Activated CD8-positive, alpha-beta memory T cell treated with anti-CD3 and anti-CD28 coated beads, Interleukin-2, amount 50 U/mL, for 4 hours (primary cell): ENCODE data around the gene ZNF467.

Experiments used
- DNase-seq: peaks from one replicate; pipeline ENCODE4 v3.0.0-alpha.2; 2020

Gene ZNF467

GRCh38 chr7:149804106-149804505, 30.7 kb upstream of the ZNF467 start:
- no peak for DNase-seq

DNA sequence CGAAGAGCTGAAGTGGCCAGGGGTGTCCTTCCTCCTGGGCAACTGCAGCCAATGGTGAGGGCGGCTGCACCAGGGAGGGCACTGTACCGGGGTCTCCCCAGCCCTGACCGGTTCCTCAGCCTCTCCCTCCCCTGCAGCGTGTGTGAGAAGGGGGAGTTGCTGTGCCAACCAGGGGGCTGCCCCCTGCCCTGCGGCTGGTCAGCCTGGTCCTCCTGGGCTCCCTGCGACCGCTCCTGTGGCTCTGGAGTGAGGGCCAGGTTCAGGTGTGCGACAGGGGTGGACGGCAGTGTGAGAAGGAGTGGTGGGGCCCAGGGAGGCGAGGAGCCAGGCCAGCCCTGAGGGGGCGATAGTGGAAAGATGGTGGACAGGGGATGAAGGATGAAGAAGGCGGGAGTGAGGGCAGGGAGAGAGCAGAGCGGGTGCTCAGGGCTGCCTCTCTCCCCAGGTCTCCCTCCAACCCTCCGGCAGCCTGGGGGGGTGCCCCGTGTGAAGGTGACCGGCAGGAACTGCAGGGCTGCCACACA, 30.2 kb upstream of the ZNF467 start:
- DNase-seq, result no peak

GRCh38 chr7:149802966-149803365, 29.6 kb upstream of the ZNF467 start:
- DNase-seq, result no peak

DNA sequence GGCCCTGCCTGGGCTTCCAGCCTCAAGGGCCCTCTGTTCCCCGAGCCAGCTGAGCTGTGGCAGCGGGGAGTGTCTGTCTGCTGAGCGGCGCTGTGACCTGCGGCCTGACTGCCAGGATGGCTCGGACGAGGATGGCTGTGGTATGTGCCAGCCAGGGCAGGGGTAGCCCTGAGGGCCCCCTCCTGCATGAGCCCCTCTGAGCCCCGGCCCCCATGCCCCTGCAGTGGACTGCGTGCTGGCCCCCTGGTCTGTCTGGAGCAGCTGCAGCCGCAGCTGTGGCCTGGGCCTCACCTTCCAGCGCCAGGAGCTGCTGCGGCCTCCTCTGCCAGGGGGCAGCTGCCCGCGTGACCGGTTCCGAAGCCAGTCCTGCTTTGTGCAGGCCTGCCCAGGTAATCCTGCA, 28.4 kb upstream of the ZNF467 start:
- no peak for DNase-seq

DNA sequence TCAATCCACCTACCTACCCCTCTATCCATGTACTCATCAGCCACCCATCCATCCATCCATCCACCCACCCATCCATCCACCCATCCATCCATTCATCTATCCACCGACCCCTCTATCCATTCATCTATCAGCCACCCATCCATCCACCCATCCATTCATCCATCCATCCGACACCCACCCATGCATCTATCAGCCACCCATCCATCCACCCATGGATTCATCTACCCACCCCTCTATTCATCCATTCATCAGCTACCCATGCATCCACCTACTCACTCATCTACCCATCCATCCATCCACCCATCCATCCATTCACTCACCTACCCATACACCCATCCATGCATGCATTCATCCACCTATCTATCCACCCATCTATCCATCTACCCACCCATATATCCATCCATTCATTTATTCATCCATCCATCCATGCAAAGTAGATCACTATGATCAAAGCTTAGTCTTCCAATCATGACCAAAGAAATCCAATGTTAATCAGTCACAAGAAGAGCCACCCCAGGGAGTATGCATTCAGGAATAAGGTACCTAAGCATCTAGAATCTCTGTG, 27.7 kb upstream of the ZNF467 start:
- no peak for DNase-seq

GRCh38 chr7:149800169-149800555, 26.8 kb upstream of the ZNF467 start:
- DNase-seq, result no peak

DNA sequence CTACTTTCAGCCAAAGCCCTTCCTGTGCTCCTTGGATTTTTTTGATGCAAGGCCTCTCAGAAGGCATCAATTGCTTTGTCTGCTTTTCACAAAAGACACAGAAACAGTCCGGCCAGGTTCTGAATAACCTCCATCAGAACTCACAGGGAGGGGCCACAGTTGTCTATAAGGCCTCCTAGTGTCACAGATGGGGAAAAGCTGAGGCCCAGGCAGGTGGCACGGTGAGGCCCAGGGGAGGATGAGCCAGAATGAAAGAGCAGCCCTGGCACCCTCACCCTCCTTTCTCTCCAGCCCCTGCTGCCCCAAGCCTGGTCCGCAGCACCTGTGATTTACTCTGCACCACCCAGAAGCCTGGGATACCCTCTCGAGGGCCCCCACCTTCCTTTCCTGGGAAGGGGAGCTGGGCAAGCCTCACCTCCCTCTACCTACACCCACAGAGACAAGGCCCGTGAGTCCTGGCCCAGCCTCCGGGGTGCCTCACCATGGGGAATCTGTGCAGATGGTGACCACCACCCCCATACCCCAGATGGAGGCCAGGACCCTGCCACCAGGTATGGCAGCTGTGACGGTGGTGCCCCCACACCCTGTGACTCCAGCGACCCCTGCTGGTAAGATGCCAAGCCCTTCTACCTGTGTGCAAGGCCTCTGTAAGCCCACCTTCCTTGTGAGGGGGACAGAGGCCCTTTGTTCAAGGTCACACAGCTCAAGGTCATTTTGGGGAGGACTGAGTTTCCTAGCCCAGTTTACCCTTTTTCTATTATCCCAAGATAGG, 26.2 kb upstream of the ZNF467 start:
- peak; percentile 66 for DNase-seq

DNA sequence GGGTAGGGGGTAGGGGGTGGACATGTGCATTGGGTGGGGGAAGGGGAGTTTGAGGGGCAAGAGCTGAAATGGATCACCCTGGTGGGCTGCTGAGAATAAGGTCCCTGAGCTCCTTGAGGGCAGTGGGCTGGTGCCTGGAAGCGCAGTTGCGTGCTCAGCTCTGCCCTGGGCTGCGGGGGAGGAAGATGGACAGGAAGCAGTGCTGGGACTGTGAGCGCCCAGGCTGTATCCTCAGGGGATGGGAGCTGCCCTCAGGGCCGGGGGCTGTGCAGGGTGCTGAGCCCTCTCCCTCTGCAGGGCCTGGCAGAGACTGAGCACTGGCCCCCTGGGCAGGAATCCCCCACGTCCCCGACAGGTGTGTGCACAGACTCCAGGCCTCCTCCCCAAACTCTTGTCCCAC, 24.4 kb upstream of the ZNF467 start:
- no peak for DNase-seq

- DNase-seq, result no peak
These were observed 23.0 kb upstream of the ZNF467 start for GRCh38 chr7:149796287-149796860.

DNA sequence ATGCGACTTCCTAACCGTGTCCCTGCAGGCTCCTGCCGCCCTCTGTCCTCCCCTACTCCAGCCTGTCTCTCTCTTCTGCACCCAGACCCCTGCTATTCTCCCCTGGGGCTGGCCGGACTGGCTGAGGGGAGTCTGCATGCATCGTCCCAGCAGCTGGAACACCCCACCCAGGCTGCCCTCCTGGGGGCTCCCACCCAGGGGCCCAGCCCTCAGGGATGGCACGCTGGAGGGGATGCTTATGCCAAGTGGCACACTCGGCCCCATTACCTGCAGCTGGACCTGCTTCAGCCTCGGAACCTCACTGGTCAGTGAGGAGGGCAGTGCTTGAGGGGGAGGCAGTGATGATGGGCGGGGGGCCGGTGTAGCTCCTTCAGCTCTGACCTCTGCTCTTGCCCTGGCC, 21.7 kb upstream of the ZNF467 start:
- DNase-seq, result no peak

DNA sequence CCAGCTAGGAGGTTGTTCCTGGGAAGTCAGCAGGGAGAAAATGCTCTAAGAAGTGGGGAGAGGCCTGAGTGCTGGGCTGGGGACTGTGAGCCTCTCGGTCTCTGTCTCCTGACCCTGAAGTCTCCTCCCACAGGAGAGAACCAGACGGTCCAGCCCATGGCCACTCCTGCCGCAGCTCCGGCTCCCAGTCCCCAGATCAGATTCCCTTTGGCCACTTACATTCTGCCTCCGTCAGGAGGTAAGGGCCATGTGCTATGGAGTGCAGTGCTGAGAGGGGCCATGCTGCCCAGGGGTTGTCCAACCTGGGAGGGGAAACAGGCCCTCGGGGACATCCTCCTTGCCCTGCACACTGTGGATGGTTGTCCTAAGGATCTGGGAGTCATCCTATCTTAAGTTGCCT, 21.3 kb upstream of the ZNF467 start:
- DNase-seq, result no peak

GRCh38 chr7:149793261-149793660, 19.9 kb upstream of the ZNF467 start:
- DNase-seq, result no peak

GRCh38 chr7:149792220-149792595, 18.8 kb upstream of the ZNF467 start:
- DNase-seq, result no peak

DNA sequence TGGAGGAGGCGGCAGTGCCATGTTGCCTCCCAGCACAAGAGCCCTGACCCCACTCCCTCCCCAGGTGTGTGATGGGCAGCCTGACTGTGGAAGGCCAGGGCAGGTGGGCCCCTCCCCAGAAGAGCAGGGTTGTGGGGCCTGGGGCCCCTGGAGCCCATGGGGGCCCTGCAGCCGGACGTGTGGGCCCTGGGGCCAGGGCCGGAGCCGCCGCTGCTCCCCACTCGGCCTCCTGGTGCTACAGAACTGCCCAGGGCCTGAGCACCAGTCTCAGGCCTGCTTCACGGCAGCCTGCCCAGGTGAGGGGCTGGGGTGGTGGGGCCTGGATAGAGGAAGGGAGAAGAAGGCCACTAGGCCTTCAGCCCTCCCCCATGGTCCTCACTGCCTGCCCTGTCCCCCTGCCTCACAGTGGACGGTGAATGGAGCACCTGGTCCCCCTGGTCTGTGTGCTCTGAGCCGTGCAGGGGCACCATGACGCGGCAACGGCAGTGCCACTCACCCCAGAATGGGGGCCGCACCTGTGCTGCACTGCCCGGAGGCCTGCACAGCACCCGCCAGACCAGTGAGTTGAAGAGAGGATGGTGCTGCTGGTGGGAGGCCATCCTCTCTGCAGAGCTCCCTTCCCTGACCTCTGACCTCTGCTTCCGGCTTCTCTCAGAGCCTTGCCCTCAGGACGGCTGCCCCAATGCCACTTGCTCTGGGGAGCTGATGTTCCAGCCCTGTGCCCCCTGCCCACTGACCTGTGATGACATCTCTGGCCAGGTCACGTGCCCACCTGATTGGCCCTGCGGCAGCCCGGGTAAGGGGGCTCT, 18.2 kb upstream of the ZNF467 start:
- DNase-seq, result no peak

- DNase-seq, result no peak
These were observed 17.5 kb upstream of the ZNF467 start for GRCh38 chr7:149790754-149791360.

GRCh38 chr7:149790146-149790548, 16.8 kb upstream of the ZNF467 start:
- DNase-seq, result no peak

DNA sequence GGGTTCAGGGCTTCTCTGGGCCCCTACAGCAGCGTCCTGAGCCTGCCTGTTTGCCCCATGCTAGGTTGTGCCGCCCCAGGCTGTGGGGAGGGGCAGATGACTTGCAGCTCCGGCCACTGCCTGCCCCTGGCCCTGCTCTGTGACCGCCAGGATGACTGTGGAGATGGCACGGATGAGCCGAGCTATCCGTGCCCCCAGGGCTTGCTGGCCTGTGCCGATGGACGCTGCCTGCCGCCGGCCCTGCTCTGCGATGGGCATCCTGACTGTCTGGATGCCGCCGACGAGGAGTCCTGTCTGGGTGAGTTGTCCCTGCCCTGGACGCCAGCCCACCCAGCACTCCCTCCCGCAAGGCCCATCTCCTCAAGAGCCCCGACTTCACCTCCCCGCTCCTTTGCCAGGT, 15.7 kb upstream of the ZNF467 start:
- DNase-seq, result no peak

GRCh38 chr7:149788300-149788851, 15.0 kb upstream of the ZNF467 start:
- no peak for DNase-seq

DNA sequence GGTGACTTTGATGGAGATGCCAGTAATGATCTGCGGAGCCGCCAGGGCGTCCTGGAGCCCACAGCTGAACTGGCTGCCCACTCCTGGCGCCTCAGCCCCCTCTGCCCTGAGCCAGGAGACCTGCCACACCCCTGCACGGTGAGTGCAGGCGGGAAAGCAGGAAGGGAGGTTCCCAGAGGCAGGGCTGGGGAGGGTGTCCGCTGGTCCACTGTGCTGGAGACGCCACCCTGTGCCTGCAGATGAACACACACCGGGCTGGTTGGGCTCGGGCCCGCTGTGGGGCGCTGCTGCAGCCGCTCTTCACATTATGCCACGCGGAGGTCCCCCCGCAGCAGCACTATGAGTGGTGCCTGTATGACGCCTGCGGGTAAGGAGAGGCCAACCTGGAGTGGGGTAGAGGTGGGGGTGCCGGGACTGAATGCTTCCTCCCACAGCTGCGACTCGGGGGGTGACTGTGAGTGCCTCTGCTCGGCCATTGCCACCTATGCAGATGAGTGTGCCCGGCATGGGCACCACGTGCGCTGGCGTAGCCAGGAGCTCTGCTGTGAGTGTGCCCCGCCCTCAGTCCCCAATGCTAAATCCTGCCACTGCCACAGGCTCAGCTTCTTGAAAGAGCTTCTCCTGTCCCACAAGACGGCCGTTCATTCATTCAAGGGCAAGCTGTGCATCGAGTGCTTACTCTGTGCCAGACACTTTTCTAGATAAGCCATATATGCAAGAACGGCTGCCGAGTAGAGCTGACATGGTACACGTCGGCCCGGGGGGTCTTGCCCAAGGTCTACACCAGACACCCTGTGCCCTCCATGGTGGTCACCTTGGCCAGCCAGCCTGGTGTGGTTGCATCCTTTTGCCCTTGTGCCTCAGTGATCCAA, 14.3 kb upstream of the ZNF467 start:
- DNase-seq, result no peak

DNA sequence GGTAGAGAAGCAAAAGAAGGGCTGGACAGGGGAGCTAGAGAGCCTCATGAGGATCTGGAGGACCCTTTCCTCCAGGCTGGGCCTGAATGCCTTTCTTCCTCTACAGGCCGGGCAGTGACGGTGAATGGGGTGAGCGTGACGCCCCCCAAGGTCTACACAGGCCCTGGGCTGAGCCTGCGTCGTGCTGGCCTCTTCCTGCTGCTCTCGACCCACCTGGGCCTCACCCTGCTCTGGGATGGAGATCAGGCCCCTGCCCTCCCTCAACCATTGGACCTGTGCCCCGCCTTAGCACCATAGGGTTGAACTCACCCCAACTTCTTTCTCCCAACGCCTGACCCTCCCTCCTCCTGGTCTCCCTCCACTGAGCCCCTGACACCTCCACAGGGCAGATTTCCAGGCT, 12.6 kb upstream of the ZNF467 start:
- no peak for DNase-seq

GRCh38 chr7:149785402-149785801, 12.0 kb upstream of the ZNF467 start:
- DNase-seq, result no peak

- DNase-seq, result no peak
These were observed 10.8 kb upstream of the ZNF467 start for GRCh38 chr7:149784251-149784608.
